NOMO-1 treated with dmso at 0.1 percent for 144 hours (cell line): ENCODE data around the gene SETD1B.
"Not testable (repeated sequence)": the region's sequence is repeated elsewhere in the genome, so short reads cannot be mapped to it uniquely, and the experiment has no call there.

Experiments used
- DNase-seq: peaks from one replicate; lab custom pipeline; 2025; ENCODE audit not compliant: unreplicated experiment; lab: John Stamatoyannopoulos, UW

The SETD1B gene

DNA sequence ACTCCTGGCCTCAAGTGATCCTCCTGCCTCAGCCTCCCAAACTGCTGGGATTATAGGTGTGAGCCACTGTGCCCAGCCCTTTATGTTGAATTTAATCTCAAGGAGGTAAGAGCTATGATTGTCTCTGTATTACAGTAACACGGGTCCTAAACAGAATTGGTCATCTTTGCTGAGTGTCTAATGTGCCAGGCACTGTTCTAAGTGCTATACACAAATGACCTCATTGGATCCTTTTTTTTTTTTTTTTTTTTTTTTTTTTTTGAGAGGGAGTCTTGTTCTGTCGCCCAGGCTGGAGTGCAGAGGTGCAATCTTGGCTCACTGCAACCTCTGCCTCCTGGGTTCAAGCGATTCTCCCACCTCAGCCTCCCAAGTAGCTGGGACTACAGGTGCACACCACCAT lies 48.6 kb downstream of the SETD1B start:
- DNase-seq: not testable (repeated sequence)

DNA sequence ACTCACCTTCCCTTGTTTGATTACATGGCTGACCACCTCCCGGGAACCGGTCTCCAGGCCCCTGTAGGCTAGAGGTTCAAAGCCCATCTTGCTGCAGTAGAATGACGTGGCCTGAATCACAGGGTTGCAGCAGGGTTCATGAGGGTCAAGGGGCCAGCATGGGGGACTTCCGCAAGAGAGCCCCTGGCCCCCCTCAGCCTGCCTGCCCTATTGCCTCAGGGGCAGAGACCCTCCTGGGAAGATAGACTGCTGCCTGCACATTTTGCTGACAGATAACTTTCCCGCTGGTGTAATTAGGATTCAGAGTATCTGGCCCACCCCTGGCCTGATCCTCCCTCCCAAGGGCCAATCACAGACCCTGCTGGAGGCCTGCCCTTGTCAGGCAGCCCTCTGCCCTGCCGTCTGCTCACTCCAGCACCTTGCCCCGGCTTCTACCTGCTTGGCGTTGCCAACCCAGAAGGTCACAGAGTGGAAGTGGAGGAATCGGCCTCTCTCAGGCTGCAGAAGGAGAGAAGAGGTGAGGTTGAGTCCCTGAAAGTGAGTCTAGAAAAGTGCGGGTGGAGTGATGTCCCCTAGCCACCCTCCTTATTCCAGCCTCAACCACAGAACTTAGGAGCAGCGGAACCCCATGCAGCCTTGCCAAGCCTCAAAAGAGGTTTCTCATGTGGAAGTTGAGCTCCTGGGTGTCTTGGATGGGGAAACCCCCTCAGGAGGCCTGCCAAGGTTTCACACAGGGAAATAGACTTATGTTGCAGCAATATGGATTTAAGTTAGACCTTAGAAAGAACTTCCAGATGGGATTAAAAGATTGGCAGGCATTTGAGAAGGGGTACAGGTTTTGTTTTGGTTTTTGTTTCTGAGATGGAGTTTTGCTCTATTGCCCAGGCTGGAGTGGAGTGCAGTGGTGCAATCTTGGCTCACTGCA lies 53.8 kb downstream of the SETD1B start:
- DNase-seq: no peak

DNA sequence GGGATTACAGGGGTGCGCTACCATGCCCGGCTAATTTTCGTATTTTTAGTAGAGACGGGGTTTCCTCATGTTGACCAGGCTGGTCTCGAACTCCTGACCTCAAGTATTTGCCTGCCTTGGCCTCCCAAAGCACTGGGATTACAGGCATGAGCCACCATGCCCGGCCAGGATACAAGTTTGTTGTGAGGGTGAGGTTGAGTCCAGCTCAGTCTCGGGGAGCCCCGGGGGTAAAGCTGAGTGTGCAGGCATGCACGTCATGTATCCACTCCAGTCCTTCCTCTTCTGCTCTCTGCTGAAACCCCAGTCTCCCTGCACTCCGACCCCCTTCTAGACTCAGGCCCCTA lies 54.5 kb downstream of the SETD1B start:
- DNase-seq: no peak

DNA sequence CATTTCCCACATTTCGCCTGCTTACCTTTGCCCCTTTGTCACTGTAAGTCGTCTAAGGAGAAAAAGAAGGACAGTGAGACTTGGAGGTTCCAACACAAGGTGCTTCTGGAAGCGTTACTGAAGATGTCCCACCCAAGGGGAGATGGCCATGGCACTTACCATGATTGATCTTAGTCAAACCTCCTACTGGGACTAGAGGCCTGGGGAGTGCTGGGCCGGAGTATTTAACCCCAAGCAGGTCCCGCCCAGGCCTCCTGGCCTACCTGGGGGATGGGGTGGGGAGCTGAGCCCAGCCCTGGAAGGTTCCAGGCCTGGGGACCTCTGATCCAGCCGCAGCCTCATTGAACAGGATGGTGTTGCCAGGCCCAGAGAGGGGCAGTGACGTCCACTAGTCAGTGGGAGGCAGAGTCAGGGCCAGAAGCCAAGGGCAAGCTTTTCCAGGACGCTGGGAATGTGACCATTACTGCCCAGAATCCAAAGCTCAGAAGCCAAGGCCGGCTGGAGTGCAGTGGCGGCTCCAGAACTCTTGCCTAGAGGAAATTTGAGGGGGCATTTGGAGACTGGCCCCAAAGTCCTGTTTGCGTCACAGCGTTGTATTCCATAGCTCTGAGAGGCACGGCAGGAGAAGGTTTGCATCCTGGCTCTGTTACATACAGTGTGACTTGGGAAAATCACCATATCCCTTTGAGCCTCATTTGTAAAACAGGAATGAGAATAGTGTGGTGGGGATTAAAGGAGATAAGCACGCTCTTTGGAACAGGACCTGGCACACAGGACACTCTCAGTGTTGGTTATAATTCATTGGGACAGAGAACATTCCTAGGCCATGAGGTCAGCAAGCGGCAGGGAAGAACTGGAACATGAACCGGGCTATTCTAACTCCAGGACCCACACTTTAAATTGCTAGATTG lies 55.1 kb downstream of the SETD1B start, which contains the start of gene HPD:
Gene HPD, minus strand, starts transcription at position 198 of the 911 bp plus-strand sequence. Its CDS starts 36 bp downstream, at position 162.
- DNase-seq: no peak

DNA sequence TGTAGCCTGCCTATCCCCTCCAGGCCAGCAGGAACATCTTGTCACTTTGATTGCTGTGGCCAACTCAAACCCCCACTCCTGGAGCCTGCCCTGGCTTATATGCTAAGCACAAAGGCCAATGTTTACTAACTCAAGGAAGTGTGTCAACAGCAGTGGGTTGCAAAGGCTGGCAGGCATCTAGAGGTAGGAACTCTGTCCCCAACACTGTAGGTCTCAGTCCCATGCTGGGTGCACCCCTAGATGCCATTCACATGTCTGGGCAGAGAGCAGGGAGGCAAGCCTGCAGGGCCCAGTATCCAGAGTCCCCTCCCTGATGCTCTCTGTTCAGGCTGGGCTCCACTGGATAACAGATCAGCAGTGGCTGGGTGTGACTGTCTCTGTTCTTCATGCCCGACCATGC lies 56.4 kb downstream of the SETD1B start:
- no peak for DNase-seq

DNA sequence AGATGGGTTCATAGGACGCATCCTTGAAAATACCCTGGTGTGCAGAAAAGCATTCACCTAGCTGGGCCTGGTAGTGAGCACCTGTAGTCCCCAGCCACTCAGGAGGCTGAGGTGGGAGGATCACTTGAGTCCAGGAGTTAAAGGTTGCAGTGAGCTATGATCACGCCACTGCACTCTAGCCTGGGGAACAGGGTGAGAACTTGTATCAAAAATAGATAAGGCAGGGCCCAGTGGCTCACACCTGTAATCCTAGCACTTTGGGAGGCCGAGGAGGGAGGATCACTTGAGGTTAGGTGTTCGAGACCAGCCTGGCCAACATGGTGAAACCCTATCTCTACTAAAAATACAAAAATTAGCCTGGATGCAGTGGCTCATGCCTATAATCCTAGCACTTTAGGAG lies 56.9 kb downstream of the SETD1B start:
- DNase-seq: not testable (repeated sequence)

DNA sequence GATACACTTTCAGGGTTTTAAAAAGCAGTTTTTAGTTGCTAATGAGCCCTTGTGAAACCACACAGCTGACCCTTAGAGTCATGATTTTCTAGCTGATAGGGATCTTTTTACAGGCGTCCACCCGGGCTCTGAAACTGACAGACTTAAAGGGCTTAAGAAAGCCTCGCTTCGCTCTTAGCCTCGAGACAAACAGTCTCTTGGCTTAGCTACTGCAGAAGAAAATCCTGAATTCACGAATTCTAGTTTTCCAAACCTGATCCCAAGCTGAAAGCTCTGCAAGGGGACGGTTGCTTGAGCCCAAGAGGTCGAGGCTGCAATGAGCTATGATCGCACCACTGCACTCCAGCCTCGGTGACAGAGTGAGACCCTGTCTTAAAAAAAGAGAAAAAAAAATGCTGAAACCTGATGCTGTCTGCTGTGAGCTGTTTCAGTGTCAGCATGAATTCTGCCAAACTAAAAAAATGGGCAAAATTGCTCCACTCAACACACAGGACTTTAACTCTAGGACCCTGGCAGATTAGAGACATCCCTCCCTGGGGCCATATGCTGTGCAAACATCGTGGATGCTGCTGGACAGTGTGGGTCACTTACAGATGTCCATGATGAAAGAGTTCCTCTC lies 57.9 kb downstream of the SETD1B start:
- no peak for DNase-seq

DNA sequence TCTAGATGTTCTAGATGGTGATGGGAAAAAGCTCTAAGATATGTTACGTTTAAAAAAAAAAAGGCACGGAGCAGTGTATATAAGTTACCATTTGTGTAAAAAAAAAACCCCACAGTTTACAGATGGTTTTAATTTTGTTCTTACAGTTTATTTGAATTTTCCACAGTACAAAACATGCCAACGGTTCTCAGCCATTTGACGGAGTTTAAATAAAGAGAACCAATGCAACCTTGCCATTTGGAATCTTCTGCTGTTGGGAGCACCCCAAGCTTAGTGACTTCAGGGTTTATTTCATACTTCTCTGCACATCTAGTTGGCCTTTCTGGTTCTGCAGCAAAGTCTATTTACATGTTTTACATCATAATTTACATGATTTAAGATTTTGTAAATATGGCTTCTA lies 62.5 kb downstream of the SETD1B start:
- DNase-seq: no peak

DNA sequence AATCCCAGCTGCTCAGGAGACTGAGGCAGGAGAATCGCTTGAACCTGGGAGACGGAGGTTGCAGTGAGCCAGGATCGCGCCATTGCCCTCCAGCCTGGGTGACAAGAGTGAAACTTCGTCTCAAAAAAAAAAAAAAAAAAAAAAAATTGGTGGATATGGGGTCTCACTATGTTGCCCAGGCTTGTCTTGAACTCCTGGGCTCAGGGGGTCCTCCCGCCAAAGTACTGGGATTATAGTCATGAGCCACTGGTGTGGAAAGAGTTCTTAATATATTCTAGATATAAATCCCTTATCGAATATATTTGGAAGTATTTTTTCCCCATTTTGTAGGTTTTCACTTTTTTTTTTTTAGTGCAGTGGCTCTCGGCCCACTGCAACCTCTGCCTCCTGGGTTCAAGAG lies 65.4 kb downstream of the SETD1B start:
- not testable (repeated sequence) for DNase-seq

DNA sequence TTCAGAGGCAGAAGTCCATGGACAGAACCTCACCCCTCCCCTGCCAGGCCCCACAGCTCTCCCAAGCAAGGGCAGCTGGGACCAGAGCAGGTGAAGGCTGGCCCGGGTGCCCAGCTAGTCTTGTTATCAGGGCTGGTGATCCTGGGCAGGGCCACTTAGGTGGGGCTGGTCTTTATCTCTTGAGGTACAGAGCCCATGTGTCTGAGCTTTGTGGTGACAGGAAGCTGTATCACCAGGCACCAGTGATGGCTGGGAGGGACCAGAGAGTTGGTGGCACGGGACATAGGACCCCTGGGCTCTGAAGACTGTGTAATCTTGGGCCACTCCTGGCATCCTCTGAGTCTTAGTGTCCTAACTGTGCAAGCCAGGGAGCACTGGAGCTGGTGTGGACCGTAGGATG lies 67.7 kb downstream of the SETD1B start:
- no peak for DNase-seq

DNA sequence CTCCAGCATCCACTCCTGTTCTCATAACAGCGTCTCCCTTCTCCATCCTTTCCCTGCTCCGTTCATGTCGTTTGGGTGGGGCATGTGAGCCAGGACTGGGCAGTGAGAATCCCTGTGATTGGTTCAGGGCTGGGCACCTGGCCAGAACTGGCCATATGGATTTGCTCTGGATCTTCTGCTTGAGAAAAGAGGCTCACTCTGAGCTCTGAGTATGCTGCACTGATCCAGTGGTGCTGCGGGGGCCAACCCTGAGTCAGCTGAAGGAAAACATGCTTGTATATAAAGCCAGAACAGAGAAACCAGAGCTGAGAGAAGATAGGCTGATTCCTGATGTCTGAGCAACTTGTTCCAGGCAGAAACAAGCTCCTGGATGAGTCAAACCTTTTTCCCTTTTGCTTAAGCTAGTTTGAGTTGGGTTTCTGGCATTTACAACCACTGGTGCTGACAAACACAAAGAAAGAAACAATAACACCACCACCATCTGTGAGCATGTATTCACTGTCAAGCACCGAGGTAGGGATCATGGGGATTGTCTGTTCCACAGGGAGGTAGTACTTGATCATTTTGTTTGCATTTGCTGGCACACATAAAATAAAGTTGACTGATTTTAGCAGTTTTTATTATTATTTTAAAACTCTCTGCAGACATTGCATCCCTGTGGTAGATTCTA lies 68.9 kb downstream of the SETD1B start:
- DNase-seq: no peak

DNA sequence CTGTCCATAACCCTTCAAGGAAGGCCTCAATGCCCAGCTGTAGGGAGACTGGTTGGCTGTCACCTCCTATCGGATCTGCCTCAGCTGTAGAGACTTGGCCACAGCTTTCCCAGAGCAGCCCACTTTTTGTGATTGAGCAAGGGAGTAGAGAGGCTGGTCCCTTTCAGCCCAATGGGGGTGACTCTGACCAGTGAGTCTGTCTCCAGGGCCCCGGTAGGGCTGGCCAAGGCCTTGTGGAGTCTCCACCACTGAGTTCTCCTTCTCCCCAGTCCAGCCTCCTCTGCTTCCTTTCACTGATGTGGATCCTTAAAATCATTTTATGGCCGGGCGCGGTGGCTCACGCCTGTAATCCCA lies 69.4 kb downstream of the SETD1B start:
- DNase-seq: no peak

DNA sequence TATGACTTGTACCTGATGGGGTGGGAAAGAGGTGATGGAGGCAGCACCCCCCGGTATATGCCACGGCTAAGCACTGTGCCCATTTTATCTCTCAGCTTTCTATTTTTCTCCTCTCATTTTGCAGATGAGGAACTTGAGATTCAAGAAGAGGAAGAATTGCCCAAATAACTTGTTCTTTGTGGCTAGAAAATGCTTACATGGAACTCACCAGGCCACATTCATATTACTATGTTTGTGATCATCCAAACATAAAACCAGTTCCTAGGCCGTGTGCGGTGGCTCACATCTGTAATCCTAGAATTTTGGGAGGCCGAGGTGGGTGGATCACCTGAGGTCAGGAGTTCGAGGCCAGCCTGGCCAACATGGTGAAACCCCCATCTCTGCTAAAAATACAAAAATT lies 70.3 kb downstream of the SETD1B start:
- DNase-seq: peak; percentile 18

DNA sequence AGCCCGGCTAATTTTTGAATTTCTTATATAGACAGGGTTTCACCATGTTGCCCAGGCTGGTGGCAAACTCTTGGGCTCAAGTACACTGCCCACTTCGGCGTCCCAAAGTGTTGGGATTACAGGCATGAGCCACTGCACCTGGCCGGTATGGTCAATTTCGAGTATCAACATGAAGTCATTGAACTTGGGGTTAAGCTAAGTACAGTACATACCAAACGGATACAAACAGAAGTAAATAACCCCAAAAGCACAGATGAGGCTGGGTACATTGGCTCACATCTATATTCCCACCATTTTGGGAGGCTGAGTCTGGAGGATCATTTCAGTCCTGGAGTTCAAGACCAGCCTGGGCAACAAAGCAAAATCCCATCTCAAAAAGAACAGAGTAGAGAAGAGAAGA lies 71.8 kb downstream of the SETD1B start:
- no peak for DNase-seq

DNA sequence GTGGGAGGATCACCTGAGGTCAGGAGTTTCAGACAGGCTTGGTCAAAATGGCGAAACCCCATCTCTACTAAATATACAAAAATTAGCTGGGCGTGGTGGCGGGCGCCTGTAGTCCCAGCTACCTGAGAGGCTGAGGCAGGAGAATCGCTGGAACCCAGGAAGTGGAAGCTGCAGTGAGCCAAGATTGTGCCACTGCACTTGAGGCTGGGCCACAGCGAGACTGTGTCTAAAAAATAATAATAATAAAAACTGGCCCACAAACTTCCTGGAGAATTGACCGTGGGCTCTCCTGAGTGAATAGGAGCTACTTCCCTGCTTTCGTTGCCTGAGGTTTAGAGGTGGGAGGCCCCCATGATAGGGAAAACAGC lies 72.3 kb downstream of the SETD1B start:
- not testable (repeated sequence) for DNase-seq
